HUES48 (cell line): Measurements from ENCODE around the gene SRRM2.

Experiments
- H3K27ac ChIP-seq: one replicate; pipeline ENCODE4 v1.7.0; 2013; ENCODE audit warnings: low read depth, low read length, inconsistent platforms
- H3K27me3 ChIP-seq: 2 replicates; pipeline ENCODE4 v1.6.1; 2013; ENCODE audit warnings: mild to moderate bottlenecking, low read length; ENCODE audit not compliant: control insufficient read depth, insufficient read depth
- H3K36me3 ChIP-seq: 2 replicates; pipeline ENCODE4 v1.6.1; 2013; ENCODE audit warnings: low read length; ENCODE audit not compliant: control insufficient read depth, insufficient read depth
- H3K4me1 ChIP-seq: 2 replicates; pipeline ENCODE4 v1.6.1; 2013; ENCODE audit warnings: mild to moderate bottlenecking, low read length; ENCODE audit not compliant: control insufficient read depth, insufficient read depth
- H3K4me3 ChIP-seq: 2 replicates; pipeline ENCODE4 v1.5.1; 2013; ENCODE audit warnings: mild to moderate bottlenecking, low read depth, low read length
- H3K9ac ChIP-seq: 2 replicates; pipeline ENCODE4 v1.6.1; 2013; ENCODE audit warnings: mild to moderate bottlenecking, low read depth, low read length, moderate library complexity
- H3K9me3 ChIP-seq: 2 replicates; pipeline ENCODE4 v1.6.1; 2013; ENCODE audit warnings: low read length; ENCODE audit not compliant: control insufficient read depth, insufficient read depth

SRRM2 gene

GRCh38 chr16:2752035-2752849 lies at the start of gene SRRM2:
Gene SRRM2, plus strand, starts transcription at chr16:2752638. Its CDS starts 3,727 bp downstream, at chr16:2756365.
- Histone ChIP-seq H3K9ac (peak within 1 kb of the TSS; percentile 99), H3K4me1 (peaks cover 18% of the 10 kb centered on the region), H3K9me3 (no peaks in the 10 kb centered on the region), H3K27me3 (no peaks in the 10 kb centered on the region), H3K27ac (peak within 1 kb of the TSS; percentile 100), H3K36me3 (peaks cover 35% of the 10 kb centered on the region), H3K4me3 (peak within 1 kb of the TSS; percentile 94)

GRCh38 chr16:2702871-2703745 lies 49.3 kb upstream of the SRRM2 start:
- Histone ChIP-seq H3K9me3 (no peaks in the 10 kb centered on the region), H3K36me3 (peaks cover 73% of the 10 kb centered on the region), H3K4me1 (no peaks in the 10 kb centered on the region), H3K27me3 (no peaks in the 10 kb centered on the region), H3K9ac (no peak overlapping the region), H3K27ac (no peak overlapping the region), H3K4me3 (no peak overlapping the region)

GRCh38 chr16:2704166-2704982 lies 48.1 kb upstream of the SRRM2 start:
- Histone ChIP-seq H3K36me3 (peaks cover 69% of the 10 kb centered on the region), H3K4me1 (no peaks in the 10 kb centered on the region), H3K4me3 (no peak overlapping the region), H3K27ac (no peak overlapping the region), H3K9ac (no peak overlapping the region), H3K9me3 (no peaks in the 10 kb centered on the region), H3K27me3 (no peaks in the 10 kb centered on the region)

- no peaks in the 10 kb centered on the region for H3K4me1 ChIP-seq
- no peak overlapping the region for H3K4me3 ChIP-seq
- no peaks in the 10 kb centered on the region for H3K9me3 ChIP-seq
- peaks cover 64% of the 10 kb centered on the region for H3K36me3 ChIP-seq
- no peaks in the 10 kb centered on the region for H3K27me3 ChIP-seq
- no peak overlapping the region for H3K27ac ChIP-seq
- no peak overlapping the region for H3K9ac ChIP-seq
Observed at GRCh38 chr16:2704983-2705275, 47.5 kb upstream of the SRRM2 start.

- no peak overlapping the region for H3K4me3 ChIP-seq
- no peaks in the 10 kb centered on the region for H3K9me3 ChIP-seq
- peaks cover 59% of the 10 kb centered on the region for H3K36me3 ChIP-seq
- H3K27ac ChIP-seq, result no peak overlapping the region
- H3K9ac ChIP-seq, result no peak overlapping the region
- H3K4me1 ChIP-seq, result no peaks in the 10 kb centered on the region
- H3K27me3 ChIP-seq, result no peaks in the 10 kb centered on the region
Observed at GRCh38 chr16:2705351-2705750, 47.1 kb upstream of the SRRM2 start.

GRCh38 chr16:2706085-2706484 lies 46.4 kb upstream of the SRRM2 start:
- H3K9me3 ChIP-seq, result no peaks in the 10 kb centered on the region
- H3K36me3 ChIP-seq, result peaks cover 56% of the 10 kb centered on the region
- H3K27me3 ChIP-seq, result no peaks in the 10 kb centered on the region
- H3K4me3 ChIP-seq, result no peak overlapping the region
- no peak overlapping the region for H3K9ac ChIP-seq
- H3K4me1 ChIP-seq, result no peaks in the 10 kb centered on the region
- H3K27ac ChIP-seq, result no peak overlapping the region

- Histone ChIP-seq H3K27me3 (no peaks in the 10 kb centered on the region), H3K9me3 (no peaks in the 10 kb centered on the region), H3K9ac (no peak overlapping the region), H3K36me3 (peaks cover 51% of the 10 kb centered on the region), H3K4me1 (no peaks in the 10 kb centered on the region), H3K27ac (no peak overlapping the region), H3K4me3 (no peak overlapping the region)
Observed at GRCh38 chr16:2706611-2707311, 45.7 kb upstream of the SRRM2 start.

- no peaks in the 10 kb centered on the region for H3K4me1 ChIP-seq
- H3K27me3 ChIP-seq, result no peaks in the 10 kb centered on the region
- H3K36me3 ChIP-seq, result peaks cover 44% of the 10 kb centered on the region
- H3K9me3 ChIP-seq, result no peaks in the 10 kb centered on the region
- H3K9ac ChIP-seq, result no peak overlapping the region
- H3K4me3 ChIP-seq, result no peak overlapping the region
- no peak overlapping the region for H3K27ac ChIP-seq
Observed at GRCh38 chr16:2707368-2708289, 44.8 kb upstream of the SRRM2 start.

GRCh38 chr16:2708290-2708639 lies 44.2 kb upstream of the SRRM2 start:
- Histone ChIP-seq H3K27me3 (no peaks in the 10 kb centered on the region), H3K4me1 (no peaks in the 10 kb centered on the region), H3K27ac (no peak overlapping the region), H3K9ac (no peak overlapping the region), H3K4me3 (no peak overlapping the region), H3K9me3 (no peaks in the 10 kb centered on the region), H3K36me3 (peaks cover 39% of the 10 kb centered on the region)
